GM21515 (cell line): Measurements from ENCODE around the gene ANKRD12.
"Not testable (repeated sequence)": the region's sequence is repeated elsewhere in the genome, so short reads cannot be mapped to it uniquely, and the experiment has no call there.

ENCODE experiments used
- ATAC-seq: cut with Tn5 transposase; IDR thresholded peaks from one replicate; pipeline ENCODE4 v1.9.1; 2021; ENCODE audit not compliant: unreplicated experiment

ANKRD12 gene

DNA sequence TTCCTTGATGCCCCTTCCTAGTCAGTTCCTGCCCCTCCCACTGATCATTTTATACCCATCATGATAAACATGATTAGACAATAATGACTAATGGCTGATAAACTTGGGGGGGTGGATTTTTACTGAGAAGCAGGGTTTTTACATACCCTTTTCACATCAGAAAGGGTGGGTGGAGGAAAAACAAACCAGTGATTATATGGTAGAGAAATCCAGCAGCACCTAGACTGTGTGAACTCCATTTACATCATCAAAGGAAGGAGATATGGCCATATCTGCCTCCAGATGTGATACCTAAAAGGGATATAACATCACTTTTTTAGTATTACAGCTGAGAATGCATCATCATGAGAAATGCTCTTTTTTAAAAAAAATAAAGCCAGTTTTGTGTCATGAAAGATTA lies 89.9 kb downstream of the ANKRD12 start:
- ATAC-seq, result no peak

DNA sequence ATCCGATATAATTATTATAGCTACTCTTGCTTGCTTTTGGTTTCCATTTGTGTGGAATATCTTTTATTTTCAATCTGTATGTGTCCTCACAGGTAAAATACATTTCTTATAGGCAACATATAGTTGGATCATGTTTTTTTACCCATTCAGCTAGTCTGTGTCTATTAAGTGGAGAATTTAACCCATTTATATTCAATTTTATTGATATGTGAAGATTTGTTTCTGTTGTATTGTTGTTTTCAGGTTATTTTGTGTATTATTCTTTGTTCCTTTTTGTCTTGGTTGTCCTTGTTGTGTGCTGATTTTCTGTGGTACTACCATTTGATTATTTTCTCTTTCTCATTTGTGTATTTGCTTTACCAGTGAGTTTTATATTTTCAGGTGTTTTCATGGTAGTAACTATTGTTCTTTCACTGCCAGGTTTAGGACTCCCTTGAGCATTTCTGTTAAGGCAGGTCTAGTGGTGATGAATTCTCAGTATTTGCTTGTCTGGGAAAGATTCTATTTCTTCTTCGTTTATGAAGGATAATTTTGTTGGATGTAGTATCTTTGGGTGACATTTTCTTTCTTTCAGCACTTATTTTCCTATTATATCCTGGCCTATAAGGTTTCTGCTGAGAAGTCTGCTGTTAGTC lies 95.4 kb downstream of the ANKRD12 start:
- ATAC-seq, result no peak

DNA sequence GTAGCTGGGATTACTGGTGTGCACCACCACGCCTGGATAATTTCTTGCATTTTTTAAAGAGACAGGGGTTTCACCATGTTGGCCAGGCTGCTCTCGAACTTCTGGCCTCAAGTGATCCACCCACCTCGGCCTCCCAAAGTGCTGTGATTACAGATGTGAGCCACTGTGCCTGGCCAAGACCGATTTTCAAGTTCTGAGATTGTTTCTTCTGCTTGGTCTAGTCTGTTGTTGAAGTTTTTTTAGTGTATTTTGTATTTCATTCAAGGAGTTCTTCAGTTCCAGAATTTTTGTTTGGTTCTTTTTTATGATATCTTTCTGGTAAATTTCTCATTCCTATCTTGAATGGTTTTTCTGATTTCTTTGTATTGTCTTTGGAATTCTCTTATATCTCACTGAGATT lies 96.4 kb downstream of the ANKRD12 start:
- ATAC-seq, result no peak

DNA sequence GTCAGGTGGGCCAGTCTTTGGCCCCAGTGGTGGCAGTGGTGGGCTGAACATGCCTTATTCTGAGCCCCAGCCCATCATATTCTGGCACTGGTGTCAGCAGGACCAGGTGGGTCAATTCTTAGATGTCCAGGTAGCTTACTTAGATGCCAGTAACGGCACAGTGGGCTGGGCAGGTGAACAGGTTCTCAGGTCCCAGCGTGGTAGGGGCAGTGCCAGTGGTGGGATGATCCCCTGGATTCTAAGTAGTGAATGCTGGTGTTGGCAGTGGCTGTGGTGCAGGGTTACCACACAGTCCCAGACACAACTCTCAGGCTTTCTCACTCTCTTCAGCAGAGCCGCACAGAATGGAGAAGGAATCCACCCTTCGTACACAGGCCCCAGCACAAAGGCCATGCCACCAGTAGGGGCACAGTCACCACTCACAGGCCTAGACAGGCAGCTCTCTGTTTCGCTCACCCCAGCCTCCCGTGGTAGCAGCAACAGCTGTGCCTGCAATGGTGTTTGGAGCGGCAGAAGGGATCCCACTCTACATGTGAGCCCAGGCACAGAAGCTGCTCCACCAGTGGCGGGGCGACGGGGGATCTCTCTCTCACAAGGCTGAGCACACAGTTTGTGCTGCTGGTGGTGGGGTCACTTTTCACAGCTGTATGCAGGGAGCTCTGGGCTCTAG lies 97.3 kb downstream of the ANKRD12 start:
- ATAC-seq, result no peak

DNA sequence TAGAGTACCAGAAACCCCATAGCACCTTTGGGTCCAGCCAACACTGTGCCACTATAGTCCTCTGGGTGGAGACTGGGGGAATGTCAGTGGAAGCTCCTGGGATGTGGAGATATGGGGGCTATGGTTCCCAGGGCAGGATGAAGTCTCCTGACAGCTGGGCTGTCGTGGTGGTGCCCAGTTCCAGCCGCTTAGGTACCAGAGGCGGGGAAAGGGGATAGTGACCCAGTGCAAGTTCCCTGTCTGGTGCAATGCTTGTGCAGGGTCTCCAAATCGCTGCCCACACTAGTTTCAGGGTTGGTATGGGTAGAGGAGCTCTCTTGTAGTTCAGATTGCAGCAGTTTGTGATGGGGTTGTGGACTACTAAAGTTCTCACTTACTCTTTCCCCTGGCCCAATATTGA lies 97.9 kb downstream of the ANKRD12 start:
- ATAC-seq, result no peak

DNA sequence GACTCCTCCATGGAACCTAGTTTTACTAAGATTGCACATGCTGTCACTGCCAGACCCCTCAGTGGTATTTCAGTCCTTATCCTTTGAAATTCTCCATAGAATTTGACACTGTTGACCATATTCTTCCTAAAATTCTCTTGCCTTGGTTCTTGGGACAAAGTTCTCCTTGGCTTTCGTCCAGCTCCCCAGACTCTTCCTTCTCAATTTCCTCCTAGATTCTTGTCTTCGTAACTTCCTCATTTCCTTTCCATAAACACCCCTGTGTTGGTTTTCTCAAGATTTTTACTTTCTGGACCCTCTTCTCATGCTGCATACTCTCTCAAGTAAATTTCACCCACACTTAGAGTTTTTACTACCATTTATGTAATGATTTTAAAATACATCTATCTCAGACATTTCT lies 101.4 kb downstream of the ANKRD12 start:
- ATAC-seq, result no peak

DNA sequence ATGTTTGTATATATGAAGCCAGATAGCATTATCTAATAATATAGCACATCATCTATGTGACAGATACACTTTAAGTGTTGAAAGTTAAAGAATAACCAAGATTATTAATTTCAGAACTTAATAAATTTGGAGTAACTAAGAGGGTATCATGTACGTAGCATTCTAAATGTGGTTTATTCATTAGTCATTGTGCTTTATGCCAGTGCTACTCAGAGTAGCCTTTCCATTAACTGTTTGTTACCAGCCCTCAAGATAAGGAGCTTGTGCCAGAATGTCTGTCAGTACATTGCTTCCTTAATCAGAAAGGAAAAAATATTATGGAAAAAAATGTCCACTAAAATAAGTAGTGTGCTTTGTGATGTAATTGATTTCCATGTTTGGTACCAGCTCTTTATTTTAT lies 103.1 kb downstream of the ANKRD12 start:
- ATAC-seq, result no peak

DNA sequence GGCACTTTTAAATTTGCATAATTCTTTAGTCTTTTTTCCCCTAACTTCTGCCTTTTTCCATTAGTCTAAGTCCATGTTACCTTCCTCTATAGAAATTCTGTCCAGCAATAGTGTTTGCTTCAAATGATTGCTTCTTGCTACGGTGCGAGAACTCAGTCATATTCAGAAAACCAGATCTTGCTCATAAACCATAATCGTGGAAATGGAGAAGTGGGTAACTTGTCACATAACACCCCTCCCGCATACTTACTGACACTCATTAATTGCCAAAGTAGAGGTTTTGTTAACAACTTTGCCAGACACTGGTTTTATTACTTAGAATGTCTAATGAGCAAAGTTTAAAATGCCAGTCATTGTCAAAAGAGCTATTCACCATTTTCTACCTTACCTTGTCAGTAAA lies 103.7 kb downstream of the ANKRD12 start:
- ATAC-seq, result no peak

DNA sequence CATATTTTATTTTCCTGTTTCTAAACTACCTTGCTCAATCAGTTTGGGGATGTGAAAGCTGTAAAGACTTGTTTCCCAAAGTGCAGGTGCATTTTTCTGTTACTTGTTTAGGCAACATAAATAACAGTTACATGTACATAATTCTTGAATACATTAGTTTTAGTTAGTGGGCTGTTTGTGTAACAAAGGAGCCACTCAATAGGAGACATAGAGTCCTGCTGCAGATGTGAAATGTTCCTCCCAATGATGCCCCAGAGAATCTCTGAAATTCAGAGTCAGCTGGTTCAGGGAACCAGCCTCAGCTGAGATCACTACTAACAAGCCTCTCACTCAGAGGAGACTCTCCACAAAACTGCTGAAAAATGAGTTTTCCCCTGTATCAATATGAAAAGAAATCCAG lies 106.4 kb downstream of the ANKRD12 start:
- no peak for ATAC-seq

DNA sequence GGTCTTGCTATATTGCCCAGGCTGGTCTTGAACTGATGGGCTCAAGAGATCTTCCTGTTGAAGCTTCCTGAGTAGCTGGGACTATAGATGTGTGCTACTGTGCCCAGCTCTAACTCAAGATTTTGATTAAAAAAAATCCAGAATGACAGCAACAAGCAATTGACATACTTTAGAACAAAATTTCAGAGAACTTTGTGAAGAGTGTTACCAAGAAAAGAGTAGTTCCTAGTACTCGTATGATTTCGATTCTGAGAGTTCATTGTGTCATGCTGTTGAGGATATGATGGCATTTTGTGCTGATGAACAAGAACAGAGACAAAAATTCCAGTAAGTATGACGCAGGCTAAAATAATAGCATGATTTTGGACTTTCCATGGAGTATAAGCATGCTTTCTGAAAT lies 107.8 kb downstream of the ANKRD12 start:
- ATAC-seq, result no peak

DNA sequence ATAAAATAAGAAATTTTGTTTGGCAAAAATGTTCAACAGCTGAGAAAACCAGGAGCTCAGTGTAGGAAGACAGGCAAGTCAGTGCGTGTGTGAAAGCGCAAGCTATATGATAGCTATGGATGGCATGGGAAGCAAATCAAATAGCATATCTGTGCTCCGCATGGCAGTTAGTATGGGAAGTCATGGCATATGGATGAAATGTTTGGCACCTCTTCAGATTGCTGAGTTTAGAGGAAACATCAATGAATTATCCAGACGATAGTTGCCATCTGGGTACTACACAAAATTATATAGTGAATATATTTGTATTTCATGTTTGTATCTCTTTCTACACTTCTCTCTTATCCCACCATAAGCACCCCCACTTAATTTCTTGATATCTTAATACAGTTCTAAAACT lies 112.1 kb downstream of the ANKRD12 start:
- ATAC-seq, result no peak

DNA sequence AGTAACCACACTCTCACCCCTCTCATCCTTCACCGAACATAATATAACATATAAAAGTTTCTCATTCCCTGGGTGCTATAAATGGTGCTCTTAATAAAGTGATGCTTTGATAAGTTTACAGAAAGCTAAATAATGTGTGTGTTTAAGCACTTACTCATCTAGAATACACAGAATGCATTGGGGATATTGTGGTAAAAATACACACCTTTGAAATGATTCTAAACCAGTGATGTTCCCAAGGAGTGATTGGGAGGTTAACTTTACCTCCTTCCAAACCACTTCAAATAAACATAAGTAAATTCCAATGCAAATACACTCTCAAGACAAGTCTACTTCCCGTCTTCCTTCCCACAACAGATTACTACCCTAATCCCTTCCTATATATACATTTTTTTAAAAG lies 112.7 kb downstream of the ANKRD12 start:
- no peak for ATAC-seq

DNA sequence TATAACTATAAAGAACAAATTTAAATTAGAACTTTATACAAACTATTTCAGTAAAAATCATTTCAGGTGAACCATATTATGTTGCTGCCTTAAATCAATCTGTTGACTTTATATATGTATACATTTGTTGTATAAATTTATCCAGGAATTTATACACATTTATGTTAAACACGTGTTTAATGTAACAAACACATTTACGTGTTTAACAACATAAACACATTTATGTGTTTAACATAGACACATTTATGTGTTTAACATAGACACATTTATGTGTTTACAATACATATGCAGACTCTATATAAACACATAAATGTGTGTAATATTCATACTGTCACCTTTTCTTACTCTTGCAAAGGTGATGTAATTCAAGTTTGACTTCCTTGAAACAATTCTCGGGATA lies 122.6 kb downstream of the ANKRD12 start:
- ATAC-seq, result no peak

DNA sequence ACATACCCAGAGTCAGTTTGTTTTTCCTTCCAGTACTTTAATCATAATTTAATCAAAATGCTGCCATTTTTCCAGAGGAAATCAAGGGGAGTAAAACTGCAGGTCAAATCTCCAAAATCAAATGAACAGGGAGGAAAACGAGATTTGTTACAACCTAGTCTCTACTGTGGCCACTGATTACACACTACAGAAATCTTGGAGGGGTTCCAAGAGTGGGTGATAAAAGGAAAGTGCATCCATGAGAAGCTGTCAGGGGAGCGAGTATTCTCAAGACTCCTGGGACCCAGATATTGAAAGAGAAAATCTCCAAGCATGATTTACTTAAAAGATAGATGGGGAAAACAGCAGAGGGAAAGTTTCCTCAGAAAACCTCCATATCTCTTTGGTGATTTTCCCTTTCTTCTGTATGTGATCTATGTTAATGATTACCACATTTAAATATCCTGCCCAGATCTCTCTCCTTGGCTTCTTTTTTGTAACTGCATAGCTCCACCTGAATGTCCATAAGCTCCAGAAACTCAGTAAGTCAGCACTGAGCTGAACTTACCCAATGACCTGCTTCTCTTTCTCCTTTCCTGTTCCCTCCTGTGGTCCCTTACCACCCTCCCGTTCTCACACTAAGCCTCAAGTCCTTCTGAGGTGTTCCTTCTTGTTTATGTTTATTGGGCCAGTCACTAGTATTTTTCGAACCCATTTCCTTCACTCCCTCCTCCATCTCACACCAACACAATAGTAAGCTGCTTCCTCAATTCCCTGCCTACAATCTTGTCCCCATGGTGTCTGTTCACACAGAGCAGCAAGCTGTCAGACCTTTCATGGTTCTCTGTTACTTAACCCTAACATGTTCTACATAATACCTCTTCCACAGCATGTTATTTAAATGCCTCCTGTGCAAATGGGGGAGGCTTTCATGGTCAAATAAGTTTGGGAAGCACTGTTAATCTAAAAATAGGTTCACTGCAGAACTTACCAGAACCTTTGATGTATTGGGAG lies 124.1 kb downstream of the ANKRD12 start:
- ATAC-seq, result no peak

DNA sequence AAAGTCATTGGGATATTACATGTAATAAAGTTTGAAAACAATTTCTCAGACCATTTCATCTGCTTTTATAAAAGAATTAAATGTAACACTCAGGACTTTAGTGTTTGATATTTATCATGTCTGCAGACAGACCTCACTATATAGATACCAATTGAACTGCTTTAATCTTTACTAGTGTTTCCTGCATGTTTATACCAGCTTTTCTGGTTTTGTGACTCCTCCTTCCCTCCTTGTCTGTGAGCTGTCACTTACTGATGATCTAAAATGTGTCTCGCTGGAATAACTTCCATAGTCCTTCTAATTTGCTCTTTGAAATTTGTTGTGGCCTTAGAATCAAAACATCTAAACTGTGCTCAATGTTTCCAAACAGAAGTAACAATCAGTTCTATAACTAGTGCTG lies 126.7 kb downstream of the ANKRD12 start:
- no peak for ATAC-seq

DNA sequence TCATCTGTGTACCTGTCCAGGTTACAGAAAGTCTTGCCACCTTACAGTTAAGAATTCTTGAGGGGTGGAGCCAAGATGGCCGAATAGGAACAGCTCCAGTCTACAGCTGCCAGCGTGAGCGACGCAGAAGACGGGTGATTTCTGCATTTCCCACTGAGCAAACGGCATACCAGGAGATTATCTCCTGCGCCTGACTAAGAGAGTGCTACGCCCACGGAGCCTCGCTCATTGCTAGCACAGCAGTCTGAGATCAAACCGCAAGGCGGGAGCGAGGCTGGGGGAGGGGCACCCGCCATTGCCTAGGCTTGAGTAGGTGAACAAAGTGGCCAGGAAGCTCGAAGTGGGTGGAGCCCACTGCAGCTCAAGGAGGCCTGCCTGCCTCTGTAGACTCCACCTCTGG lies 128.2 kb downstream of the ANKRD12 start:
- ATAC-seq, result not testable (repeated sequence)

DNA sequence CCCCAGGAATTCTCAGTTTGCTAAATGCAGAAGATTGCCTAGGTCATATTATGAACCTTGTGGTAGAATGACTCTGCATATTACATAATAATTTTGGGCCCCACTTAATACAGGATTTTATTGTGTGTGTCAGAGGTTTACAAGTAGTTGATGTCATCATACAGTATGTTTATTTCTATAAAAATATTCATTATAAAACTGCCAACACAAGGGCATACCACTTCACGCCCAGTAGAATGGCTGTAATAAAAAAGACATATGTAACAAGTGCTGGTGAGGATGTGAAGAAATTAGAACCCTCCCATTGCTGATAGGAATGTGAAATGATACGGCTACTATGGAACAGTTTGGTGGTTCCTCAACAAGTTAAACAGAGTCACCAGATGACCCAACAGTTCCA lies 136.6 kb downstream of the ANKRD12 start:
- ATAC-seq, result no peak

DNA sequence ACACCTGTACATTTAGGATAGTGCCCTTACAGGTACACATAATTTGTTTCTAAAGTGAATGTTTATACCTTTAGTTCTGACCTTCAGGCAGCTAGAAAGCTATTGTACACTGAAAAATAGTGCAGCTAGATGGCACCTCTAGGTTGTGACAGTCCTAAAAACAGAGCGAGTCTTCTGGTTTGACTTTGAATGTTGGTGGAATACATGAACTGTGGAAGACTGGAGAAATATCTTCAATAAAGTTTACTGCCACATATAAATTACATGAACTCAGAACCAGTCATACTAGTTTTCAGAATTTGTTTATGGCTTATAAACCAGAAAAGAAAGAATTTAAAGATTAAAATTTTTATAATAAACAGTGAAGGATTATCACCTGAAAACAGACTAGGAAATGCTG lies 139.3 kb downstream of the ANKRD12 start:
- no peak for ATAC-seq

DNA sequence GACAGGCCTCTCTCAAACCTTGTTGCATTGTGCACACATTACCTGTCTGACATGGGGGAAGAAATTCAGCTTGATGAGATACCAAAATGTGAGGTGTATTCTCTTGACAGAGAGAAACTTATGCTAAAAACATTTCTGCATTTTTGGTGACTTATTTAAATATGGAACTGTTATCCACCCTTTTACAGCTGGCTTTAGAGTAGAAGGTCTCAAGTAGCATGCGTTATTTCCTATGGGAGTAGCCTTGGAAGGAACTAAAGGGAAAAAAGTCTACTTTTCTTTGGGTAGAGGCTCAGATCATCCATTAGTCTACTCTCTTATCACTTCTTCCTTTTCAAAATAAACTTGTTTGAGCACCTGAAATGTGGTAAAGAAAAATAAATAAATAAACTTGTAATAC lies 141.4 kb downstream of the ANKRD12 start:
- no peak for ATAC-seq

DNA sequence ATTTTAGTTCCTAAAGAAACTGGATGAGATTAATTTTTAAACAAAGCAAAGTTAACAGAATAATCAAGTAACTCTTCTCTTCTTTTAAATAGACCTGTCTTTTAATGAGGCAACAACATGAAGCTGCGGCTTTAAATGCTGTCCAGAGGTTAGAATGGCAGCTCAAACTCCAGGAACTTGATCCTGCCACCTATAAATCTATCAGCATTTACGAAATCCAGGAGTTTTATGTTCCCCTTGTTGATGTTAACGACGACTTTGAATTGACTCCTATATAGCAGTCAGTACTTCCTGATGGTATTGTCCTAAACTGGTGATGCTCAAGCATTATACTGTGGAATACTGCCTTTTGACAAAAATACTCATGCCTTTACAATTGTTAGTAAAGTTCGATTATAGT lies 144.3 kb downstream of the ANKRD12 start:
- ATAC-seq, result no peak

DNA sequence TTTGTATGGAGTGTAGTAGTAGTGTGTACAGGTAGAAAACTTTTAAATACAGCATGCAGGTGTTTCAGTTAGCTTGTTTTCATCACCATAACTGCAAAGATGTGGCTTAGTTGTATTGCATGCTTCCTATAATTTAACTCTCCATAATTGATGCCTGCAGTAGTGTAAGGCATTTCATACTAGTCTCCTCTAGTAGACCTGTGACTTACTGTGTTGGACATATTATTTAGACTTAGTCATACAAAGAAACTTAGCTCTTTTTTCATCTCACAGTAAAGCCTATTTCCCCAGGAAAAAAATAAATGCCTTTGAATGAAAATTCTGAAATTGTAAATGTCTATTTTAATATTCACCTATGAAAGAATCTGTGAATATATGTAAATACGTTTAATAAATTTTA lies 145.2 kb downstream of the ANKRD12 start:
- no peak for ATAC-seq

DNA sequence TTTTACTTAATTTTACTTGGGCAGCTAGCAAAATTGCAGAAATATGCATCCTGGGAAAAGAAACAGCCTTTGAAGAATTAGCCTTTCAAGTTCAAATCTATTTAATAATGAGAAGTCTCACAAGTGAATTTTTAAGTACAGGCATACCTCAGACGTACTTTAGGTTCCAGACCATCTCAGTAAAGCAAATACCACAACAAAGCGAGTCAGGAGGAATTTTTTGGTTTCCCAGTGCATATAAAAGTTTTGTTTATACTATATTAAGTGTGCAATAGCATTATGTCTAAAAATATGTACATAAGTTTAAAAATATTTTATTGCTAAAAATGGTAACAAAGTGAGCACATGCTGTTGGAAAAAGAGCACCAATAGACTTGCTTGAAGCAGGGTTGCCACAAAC lies 147.2 kb downstream of the ANKRD12 start:
- ATAC-seq, result no peak
